Activated CD8-positive, alpha-beta memory T cell treated with anti-CD3 and anti-CD28 coated beads for 4 hours (primary cell): ENCODE measurements around the gene CKB.

Experiments used
- DNase-seq, 2 donors: peaks; one replicate each; pipeline ENCODE4 v3.0.0-alpha.2; 2020; ENCODE audit warnings: low read depth in 2 of 2

Gene CKB

DNA sequence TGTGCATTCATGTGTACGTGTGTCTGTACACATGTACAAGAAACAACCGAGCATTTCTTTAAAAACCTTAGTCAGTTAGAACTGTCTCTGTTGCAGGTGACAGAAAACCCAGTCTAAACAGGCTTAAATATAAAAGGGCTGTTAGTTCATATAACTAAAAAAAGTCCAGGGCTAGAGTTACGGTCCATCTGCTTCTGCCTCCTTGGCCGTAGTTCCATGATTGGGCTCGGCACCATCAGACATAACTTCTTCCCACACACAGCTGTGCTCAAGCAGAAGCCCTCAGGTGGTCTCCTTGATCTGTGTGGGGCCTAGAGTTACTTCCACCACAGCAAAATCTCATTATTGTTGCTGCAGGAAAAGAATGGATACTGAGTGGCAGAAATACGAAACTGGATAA is 34.6 kb downstream of the CKB start:
- DNase-seq, result no peak

GRCh38 chr14:103485504-103485903 is 37.1 kb downstream of the CKB start:
- no peak for DNase-seq

- no peak for DNase-seq
Observed at GRCh38 chr14:103483600-103483999, 39.0 kb downstream of the CKB start.

GRCh38 chr14:103480595-103480994 is 42.0 kb downstream of the CKB start:
- no peak for DNase-seq

DNA sequence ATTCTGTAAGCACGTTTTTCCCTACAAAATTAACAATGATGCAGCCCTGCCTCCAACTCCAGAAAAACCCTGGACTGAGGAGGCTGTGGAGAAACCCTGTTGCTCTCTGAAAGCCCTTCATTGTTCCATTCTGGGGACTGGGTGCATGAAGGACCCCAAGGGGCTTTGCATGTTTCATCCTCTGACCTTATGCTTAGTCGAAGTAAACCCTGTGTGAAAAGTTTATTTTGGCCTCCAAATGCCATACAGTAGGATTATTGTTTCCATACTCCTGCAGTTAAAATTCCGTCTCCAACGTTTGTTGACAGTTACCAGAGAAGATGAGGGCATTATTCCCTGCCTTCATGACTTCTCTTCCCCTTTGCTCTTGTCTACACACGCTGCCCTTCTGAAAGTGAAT is 46.0 kb downstream of the CKB start:
- DNase-seq, result no peak

DNA sequence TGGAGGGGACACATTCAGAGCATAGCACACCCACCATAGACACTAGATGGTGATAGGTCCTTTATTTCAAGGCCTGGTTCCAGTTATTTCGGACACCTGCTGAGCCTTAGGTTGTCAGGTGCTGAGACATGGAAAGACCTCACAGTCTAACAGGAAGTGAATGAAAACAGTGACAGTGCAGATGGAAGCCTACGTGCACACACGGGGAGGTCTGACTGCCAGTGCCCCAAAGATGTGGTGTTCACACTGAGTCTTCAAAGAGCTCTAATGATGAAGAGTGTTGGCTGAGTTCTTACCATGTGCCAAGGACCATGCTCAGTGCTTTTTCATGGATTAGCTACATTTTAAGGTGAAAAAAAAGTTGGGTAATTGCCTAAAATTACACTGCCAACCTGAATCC is 46.6 kb downstream of the CKB start:
- DNase-seq, result no peak

DNA sequence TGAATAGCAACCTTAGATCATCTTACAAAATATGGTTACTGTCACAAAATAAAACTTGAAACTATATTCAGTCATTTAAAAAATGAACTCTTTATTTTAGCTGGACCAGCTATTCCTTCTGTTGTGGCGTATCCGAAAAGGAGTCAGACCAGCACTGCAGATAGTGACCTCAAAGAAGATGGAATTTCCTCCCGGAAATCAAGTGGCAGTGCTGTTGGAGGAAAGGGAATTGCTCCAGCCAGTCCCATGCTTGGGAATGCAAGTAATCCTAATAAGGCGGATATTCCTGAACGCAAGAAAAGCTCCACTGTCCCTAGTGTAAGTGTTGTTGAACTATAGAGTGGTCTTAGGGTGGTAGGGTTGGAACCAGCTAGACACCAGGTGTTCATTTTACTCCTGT is 47.7 kb downstream of the CKB start:
- no peak for DNase-seq

DNA sequence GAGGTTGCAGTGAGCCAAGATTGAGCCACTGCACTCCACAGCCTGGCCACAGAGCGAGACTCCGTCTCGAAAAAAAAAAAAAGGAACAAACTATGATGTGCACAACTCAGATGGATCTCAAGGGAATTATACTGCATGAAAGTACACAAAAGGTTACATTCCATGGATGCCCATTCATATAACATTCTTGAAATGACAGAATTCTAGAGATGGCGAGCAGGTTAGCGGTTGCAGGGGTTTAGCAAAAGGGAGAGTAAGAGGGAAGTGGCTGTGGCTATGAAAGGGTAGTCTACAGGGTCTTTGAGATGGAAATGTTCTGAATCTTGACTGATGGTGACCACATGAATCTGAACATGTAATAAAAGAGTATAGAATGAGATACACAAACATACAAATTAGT is 49.7 kb downstream of the CKB start:
- DNase-seq, result no peak
